Left lung (tissue), 10 donors: Measurements from ENCODE around the gene TM4SF1. TPM values are rescaled to one million over a fixed set of nuclear protein-coding genes. Genes with fewer than 3 reads are reported as not detected.

Experiments used
- ATAC-seq: fragments of 200-7000 bp; cut with Tn5 transposase; one replicate; pipeline ENCODE4 v1.9.1; 2020; ENCODE audit warnings: moderate library complexity
- DNase-seq, 4 donors: peaks; one replicate each; pipeline ENCODE4 v3.0.0-alpha.2; 2013 to 2020
- H3K27ac ChIP-seq, 2 donors: fragments of 200-600 bp; sonication (generic) in 1 of 2; one replicate each; pipeline versions ENCODE4 v1.5.0 to v1.8.0; 2020 to 2021
- H3K27me3 ChIP-seq, 2 donors: fragments of 200-600 bp; sonication (generic) in 1 of 2; one replicate each; pipeline versions ENCODE4 v1.5.0 to v1.8.0; 2020 to 2021
- H3K36me3 ChIP-seq, 2 donors: fragments of 200-600 bp; sonication (generic) in 1 of 2; one replicate each; pipeline versions ENCODE4 v1.5.0 to v1.8.0; 2020 to 2021
- H3K4me1 ChIP-seq, 2 donors: fragments of 200-600 bp; one replicate each; pipeline ENCODE4 v1.8.0; 2021
- H3K4me3 ChIP-seq, 2 donors: fragments of 200-600 bp; sonication (generic) in 1 of 2; one replicate each; pipeline versions ENCODE4 v1.5.0 to v1.8.0; 2020 to 2021; ENCODE audit warnings: mild to moderate bottlenecking in 1 of 2
- H3K9me3 ChIP-seq, 2 donors: fragments of 200-600 bp; sonication (generic) in 1 of 2; one replicate each; pipeline versions ENCODE4 v1.5.0 to v1.8.0; 2020 to 2021
- intact Hi-C, 2 donors: fragments of 100-400 bp; cut with DNase I; formaldehyde crosslinking; loops; one replicate each; pipeline versions ENCODE4 v1.11.2 to v1.14.2; 2022
- polyA plus RNA-seq, 6 donors: library from polyadenylated mRNA; unstranded; fragments of 120-200 nt; gene quantifications; one replicate each; pipeline ENCODE4 v1.2.1, GENCODE V29; 2013; ENCODE audit not compliant: insufficient read length in 6 of 6
- total RNA-seq, 2 donors: library from RNA; stranded (reverse); fragmentation: NEBNext Ultra II Directional; extraction: Animal tissue kit (Norgen Biotek cat#: 25700); gene quantifications; one replicate each; pipeline ENCODE4 v1.2.1, GENCODE V29; 2021
- TF ChIP-seq, protein P1 (sequence below), 2 donors: fragments of 200-600 bp; sonication (generic) in 1 of 2; IDR thresholded peaks; one replicate each; pipeline versions ENCODE4 v1.5.0 to v1.8.0; 2021; ENCODE audit warnings: antibody characterized with exemption in 2 of 2
- donor health status: DM: no; HTN: yes; CAD: no.
- donor health status: DM: no; HTN: no; CAD: no.

TM4SF1 gene
- total and polyA plus RNA-seq, 8 donors, result 74.1 to 283 (median 109) TPM

- H3K27ac ChIP-seq, result peak overlapping the region; percentile 14 to 37
- DNase-seq (no peak), ATAC-seq (no peak)
- no peaks in the 10 kb centered on the region for H3K9me3 ChIP-seq
- peaks cover 17 to 60% of the 10 kb centered on the region in 2 donors for H3K4me1 ChIP-seq
- intact Hi-C loops, result no loop called here
- H3K36me3 ChIP-seq, result peaks cover 0 to 30% of the 10 kb centered on the region in 2 donors
- no peak overlapping the region for H3K4me3 ChIP-seq
- no peaks in the 10 kb centered on the region for H3K27me3 ChIP-seq
- TF ChIP-seq, protein P1, sequence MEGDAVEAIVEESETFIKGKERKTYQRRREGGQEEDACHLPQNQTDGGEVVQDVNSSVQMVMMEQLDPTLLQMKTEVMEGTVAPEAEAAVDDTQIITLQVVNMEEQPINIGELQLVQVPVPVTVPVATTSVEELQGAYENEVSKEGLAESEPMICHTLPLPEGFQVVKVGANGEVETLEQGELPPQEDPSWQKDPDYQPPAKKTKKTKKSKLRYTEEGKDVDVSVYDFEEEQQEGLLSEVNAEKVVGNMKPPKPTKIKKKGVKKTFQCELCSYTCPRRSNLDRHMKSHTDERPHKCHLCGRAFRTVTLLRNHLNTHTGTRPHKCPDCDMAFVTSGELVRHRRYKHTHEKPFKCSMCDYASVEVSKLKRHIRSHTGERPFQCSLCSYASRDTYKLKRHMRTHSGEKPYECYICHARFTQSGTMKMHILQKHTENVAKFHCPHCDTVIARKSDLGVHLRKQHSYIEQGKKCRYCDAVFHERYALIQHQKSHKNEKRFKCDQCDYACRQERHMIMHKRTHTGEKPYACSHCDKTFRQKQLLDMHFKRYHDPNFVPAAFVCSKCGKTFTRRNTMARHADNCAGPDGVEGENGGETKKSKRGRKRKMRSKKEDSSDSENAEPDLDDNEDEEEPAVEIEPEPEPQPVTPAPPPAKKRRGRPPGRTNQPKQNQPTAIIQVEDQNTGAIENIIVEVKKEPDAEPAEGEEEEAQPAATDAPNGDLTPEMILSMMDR (IDR thresholded peaks at IDR 0.05), result no peak
Observed at GRCh38 chr3:149369991-149370866, 7.2 kb downstream of the TM4SF1 start.

DNA sequence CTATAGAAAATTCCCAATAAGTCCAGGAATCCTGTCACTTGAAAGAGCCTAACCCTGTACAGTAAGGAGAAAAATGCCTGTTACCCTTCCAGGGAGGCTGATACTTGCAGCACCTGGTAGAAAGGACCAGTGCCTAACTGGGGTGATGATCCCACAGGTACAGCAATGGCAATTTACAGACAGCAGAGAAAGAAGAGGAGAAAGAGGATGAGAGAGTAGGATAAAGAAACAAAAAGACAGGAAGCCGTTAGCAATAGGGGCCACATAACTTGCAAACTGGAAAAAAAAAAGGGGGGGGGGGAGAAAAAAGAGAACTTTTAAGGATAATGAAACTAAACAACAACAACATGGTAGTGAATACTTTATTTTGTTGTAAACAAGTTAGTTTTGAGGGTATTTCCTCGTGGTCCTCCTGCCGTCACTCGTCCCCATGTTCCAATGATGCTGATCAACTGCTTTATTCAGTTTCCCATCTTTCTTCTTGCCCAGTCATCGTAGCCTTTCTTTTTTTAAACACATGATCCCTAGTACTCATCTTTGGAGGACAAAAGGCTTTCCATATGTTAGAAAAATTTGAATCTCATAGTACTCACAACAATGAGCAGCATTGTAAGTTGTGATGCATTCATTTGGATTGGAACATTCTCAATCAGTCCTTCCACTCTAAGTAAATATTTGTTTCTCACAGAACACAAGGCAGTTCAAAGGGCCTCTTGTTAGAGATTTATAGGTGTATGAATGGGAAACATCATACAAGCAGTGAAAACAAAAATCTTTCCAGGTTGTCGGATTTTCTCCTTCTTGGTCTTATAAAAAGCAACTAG is 8.6 kb downstream of the TM4SF1 start:
- intact Hi-C loops, result no loop called here
- ATAC-seq (peak; percentile 6), DNase-seq (no peak)
- TF ChIP-seq, protein P1 (IDR thresholded peaks at IDR 0.05), result no peak
- H3K4me3 ChIP-seq, result no peak overlapping the region
- H3K9me3 ChIP-seq, result no peaks in the 10 kb centered on the region
- H3K27me3 ChIP-seq, result no peaks in the 10 kb centered on the region
- peaks cover 17 to 48% of the 10 kb centered on the region in 2 donors for H3K4me1 ChIP-seq
- peak overlapping the region; percentile 14 to 37 for H3K27ac ChIP-seq
- H3K36me3 ChIP-seq, result peaks cover 0 to 24% of the 10 kb centered on the region in 2 donors

- H3K27me3 ChIP-seq, result no peaks in the 10 kb centered on the region
- intact Hi-C loops, result no loop called here
- H3K4me3 ChIP-seq, result no peak overlapping the region
- peaks cover 11 to 41% of the 10 kb centered on the region in 2 donors for H3K4me1 ChIP-seq
- ATAC-seq (peak; percentile 8), DNase-seq (no peak)
- TF ChIP-seq, protein P1 (IDR thresholded peaks at IDR 0.05), result no peak
- H3K9me3 ChIP-seq, result no peaks in the 10 kb centered on the region
- peaks cover 0 to 24% of the 10 kb centered on the region in 2 donors for H3K36me3 ChIP-seq
- peak overlapping the region in 1 of 2 donors; percentile 14 for H3K27ac ChIP-seq
Observed at GRCh38 chr3:149368201-149368673, 9.2 kb downstream of the TM4SF1 start.

GRCh38 chr3:149366941-149367840 is 10.3 kb downstream of the TM4SF1 start:
- no peaks in the 10 kb centered on the region for H3K27me3 ChIP-seq
- H3K36me3 ChIP-seq, result peaks cover 0 to 17% of the 10 kb centered on the region in 2 donors
- TF ChIP-seq, protein P1 (IDR thresholded peaks at IDR 0.05), result no peak
- no peak overlapping the region for H3K4me3 ChIP-seq
- H3K9me3 ChIP-seq, result no peaks in the 10 kb centered on the region
- H3K4me1 ChIP-seq, result peaks cover 10 to 33% of the 10 kb centered on the region in 2 donors
- DNase-seq (no peak), ATAC-seq (peak; percentile 86)
- intact Hi-C loops, result no loop called here
- peak overlapping the region; percentile 27 to 39 for H3K27ac ChIP-seq
